DMS153 treated with DMSO at 0.1 percent for 48 hours (cell line): Measurements from ENCODE around the gene SPAST.
A peak's percentile ranks its signal among the peaks of the same experiment; 100 is the strongest.
"Not testable (repeated sequence)": the region's sequence is repeated elsewhere in the genome, so short reads cannot be mapped to it uniquely, and the experiment has no call there.

ENCODE experiments used
- DNase-seq: peaks from one replicate; lab custom pipeline; 2025; ENCODE audit not compliant: unreplicated experiment; lab: John Stamatoyannopoulos, UW

Gene SPAST

GRCh38 chr2:32063310-32064020, at the start of gene SPAST:
TSS of gene SPAST (plus strand) at chr2:32063556. CDS start at chr2:32063832, 276 bp downstream.
- peak; percentile 97 for DNase-seq

- DNase-seq: not testable (repeated sequence)
Observed at GRCh38 chr2:32018789-32019482, 44.4 kb upstream of the SPAST start.

GRCh38 chr2:32034198-32034887, 29.0 kb upstream of the SPAST start:
- not testable (repeated sequence) for DNase-seq

- DNase-seq: peak; percentile 85
Observed at GRCh38 chr2:32039447-32040219, 23.7 kb upstream of the SPAST start, which contains the start of gene DPY30. TSS of gene DPY30 (minus strand) at chr2:32039805. CDS start at chr2:32039456, 349 bp downstream.

- DNase-seq: no peak
Observed at GRCh38 chr2:32043561-32043960, 19.8 kb upstream of the SPAST start.

GRCh38 chr2:32051836-32052439, 11.4 kb upstream of the SPAST start:
- no peak for DNase-seq

- not testable (repeated sequence) for DNase-seq
Observed at GRCh38 chr2:32054583-32054982, 8.8 kb upstream of the SPAST start.

GRCh38 chr2:32058130-32058529, 5.2 kb upstream of the SPAST start:
- no peak for DNase-seq

- DNase-seq: no peak
Observed at GRCh38 chr2:32060266-32060665, 3.1 kb upstream of the SPAST start.

- DNase-seq: no peak
Observed at GRCh38 chr2:32061430-32061829, 1.9 kb upstream of the SPAST start.

GRCh38 chr2:32061973-32062861, 1.1 kb upstream of the SPAST start:
- DNase-seq: peak; percentile 63

GRCh38 chr2:32064021-32064601, 755 bp downstream of the SPAST start:
- no peak for DNase-seq

- DNase-seq: no peak
Observed at GRCh38 chr2:32064713-32065112, 1.4 kb downstream of the SPAST start.

- no peak for DNase-seq
Observed at GRCh38 chr2:32067549-32067948, 4.2 kb downstream of the SPAST start.

GRCh38 chr2:32074134-32074506, 10.8 kb downstream of the SPAST start:
- no peak for DNase-seq

- DNase-seq: no peak
Observed at GRCh38 chr2:32095671-32096070, 32.3 kb downstream of the SPAST start.

- DNase-seq: no peak
Observed at GRCh38 chr2:32108111-32108510, 44.8 kb downstream of the SPAST start.

GRCh38 chr2:32118055-32118454, 54.7 kb downstream of the SPAST start:
- DNase-seq: no peak

GRCh38 chr2:32119161-32119560, 55.8 kb downstream of the SPAST start:
- no peak for DNase-seq
